22Rv1 (cell line): ENCODE measurements around the gene STKLD1.

Experiments
- H3K27ac ChIP-seq: fragments of 450-650 bp; 2 replicates; pipeline ENCODE4 v1.5.1; 2017
- ZFX ChIP-seq: fragments of 450-650 bp; IDR thresholded peaks from 2 replicates; pipeline ENCODE4 v1.6.1; 2017; ENCODE audit warnings: antibody characterized with exemption, borderline replicate concordance
- TF ChIP-seq, protein P1 (sequence below): fragments of 450-650 bp; IDR thresholded peaks from 2 replicates; pipeline ENCODE4 v1.5.1; 2017; ENCODE audit warnings: mild to moderate bottlenecking

STKLD1 gene

DNA sequence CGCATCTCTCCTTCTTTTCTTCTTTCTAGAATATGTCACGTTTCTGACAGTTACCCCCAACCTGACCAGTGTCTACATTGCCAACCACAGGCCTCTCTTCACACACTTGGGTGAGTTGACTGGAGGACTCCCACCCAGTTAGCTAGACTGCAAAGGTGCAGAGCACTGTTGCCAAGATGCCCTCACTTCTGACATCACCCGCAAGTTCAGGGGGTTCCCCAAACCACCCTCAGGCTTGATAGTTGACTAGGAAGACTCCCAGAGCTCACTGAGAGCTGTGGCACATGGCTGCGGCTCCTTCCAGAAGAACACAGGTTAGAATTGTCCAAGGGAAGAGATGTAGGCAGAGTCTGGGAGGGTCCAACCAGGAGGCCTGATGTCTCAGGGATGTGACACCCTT, 63.2 kb downstream of the STKLD1 start:
- no peak for TF ChIP-seq ZFX
- TF ChIP-seq, protein P1, sequence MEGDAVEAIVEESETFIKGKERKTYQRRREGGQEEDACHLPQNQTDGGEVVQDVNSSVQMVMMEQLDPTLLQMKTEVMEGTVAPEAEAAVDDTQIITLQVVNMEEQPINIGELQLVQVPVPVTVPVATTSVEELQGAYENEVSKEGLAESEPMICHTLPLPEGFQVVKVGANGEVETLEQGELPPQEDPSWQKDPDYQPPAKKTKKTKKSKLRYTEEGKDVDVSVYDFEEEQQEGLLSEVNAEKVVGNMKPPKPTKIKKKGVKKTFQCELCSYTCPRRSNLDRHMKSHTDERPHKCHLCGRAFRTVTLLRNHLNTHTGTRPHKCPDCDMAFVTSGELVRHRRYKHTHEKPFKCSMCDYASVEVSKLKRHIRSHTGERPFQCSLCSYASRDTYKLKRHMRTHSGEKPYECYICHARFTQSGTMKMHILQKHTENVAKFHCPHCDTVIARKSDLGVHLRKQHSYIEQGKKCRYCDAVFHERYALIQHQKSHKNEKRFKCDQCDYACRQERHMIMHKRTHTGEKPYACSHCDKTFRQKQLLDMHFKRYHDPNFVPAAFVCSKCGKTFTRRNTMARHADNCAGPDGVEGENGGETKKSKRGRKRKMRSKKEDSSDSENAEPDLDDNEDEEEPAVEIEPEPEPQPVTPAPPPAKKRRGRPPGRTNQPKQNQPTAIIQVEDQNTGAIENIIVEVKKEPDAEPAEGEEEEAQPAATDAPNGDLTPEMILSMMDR, result no peak
- no peak overlapping the region for H3K27ac ChIP-seq

GRCh38 chr9:133440874-133441273, 64.7 kb downstream of the STKLD1 start:
- TF ChIP-seq, protein P1, result no peak
- no peak for TF ChIP-seq ZFX
- no peak overlapping the region for H3K27ac ChIP-seq

GRCh38 chr9:133441571-133441970, 65.4 kb downstream of the STKLD1 start:
- TF ChIP-seq ZFX, result no peak
- TF ChIP-seq, protein P1, result no peak
- H3K27ac ChIP-seq, result no peak overlapping the region

DNA sequence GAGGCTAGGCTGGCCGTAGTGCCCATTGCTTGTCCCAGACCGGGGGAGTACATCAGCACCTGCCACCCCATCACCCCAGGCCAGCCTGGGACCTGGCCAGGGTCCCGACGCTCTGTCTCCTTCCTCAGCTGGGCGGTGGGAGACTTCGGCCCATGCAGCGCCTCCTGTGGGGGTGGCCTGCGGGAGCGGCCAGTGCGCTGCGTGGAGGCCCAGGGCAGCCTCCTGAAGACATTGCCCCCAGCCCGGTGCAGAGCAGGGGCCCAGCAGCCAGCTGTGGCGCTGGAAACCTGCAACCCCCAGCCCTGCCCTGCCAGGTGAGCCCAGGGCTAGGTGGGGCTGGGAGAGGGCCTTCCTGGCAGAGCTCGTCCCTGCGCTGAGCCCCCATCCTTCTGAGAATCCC, 67.1 kb downstream of the STKLD1 start:
- H3K27ac ChIP-seq, result no peak overlapping the region
- TF ChIP-seq ZFX, result no peak
- TF ChIP-seq, protein P1, result no peak

DNA sequence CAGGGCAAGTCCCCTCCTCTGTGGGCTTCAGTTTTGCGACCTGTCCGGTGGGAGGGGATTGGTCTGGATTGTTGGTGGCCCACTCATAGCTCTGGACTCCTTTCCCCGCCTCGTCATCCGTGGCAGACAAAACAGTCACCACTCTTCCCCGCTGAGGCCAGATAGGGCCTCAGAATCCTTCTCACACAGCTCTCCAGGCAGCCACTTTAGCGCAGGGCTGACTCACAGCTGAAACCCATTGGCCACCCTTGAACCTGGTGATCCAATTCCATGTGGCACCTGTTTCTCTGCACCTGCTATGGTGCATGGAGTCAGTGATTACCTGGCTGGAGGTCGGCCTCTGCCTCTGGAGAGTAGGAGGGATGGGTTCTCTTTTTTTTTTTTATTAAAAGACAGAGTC, 67.8 kb downstream of the STKLD1 start:
- no peak for TF ChIP-seq ZFX
- TF ChIP-seq, protein P1, result no peak

GRCh38 chr9:133445293-133445969, 69.3 kb downstream of the STKLD1 start:
- no peak overlapping the region for H3K27ac ChIP-seq
- TF ChIP-seq ZFX, result no peak
- TF ChIP-seq, protein P1, result no peak

More for the DNA sequence above, 67.8 kb downstream of the STKLD1 start:
- H3K27ac ChIP-seq, result no peak overlapping the region

DNA sequence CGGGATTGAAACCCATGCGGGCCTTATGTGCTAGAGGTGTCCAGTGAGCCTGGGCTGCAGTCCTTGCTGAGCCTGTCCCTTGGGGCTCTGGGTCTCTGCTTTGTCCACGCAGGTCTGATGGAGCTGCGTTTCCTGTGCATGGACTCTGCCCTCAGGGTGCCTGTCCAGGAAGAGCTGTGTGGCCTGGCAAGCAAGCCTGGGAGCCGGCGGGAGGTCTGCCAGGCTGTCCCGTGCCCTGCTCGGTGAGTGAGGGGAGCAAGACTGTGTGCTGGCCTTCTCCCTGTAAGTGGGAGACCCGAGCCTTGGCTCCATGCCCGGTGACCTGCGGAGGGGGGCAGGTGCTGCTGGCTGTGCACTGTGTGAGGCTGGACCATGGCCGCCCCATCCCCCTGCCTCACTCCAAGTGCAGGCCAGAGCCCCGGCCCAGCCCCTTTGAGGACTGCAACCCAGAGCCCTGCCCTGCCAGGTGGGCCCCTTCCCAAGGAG, 72.4 kb downstream of the STKLD1 start:
- no peak for TF ChIP-seq ZFX
- TF ChIP-seq, protein P1, result no peak
- H3K27ac ChIP-seq, result no peak overlapping the region
